GM12801 (cell line): ENCODE results near the gene PLAAT5.

Experiments
- TF ChIP-seq, protein P1 (sequence below): IDR thresholded peaks from one replicate; pipeline ENCODE4 v1.5.1; 2011; ENCODE audit warnings: control low read depth; ENCODE audit not compliant: insufficient read length; ENCODE audit errors: extremely low read depth

Gene PLAAT5

DNA sequence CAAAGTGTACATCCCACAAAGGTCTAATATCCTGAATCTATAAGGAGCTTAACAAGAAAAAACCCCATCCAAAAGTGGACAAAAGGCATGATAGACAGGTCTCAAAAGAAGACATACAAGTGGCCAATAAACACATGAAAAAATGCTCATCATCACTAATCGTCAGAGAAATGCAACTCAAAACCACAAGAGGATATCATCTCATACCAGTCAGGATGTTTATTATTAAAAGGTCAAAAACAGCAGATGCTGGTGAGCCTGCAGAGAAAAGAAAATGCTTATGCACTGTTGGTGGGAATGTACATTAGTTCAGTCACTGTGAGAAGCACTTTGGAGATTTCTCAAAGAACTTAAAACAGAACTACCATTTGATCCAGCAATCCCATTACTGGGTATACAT is 27.6 kb upstream of the PLAAT5 start:
- TF ChIP-seq, protein P1, sequence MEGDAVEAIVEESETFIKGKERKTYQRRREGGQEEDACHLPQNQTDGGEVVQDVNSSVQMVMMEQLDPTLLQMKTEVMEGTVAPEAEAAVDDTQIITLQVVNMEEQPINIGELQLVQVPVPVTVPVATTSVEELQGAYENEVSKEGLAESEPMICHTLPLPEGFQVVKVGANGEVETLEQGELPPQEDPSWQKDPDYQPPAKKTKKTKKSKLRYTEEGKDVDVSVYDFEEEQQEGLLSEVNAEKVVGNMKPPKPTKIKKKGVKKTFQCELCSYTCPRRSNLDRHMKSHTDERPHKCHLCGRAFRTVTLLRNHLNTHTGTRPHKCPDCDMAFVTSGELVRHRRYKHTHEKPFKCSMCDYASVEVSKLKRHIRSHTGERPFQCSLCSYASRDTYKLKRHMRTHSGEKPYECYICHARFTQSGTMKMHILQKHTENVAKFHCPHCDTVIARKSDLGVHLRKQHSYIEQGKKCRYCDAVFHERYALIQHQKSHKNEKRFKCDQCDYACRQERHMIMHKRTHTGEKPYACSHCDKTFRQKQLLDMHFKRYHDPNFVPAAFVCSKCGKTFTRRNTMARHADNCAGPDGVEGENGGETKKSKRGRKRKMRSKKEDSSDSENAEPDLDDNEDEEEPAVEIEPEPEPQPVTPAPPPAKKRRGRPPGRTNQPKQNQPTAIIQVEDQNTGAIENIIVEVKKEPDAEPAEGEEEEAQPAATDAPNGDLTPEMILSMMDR, result no peak

DNA sequence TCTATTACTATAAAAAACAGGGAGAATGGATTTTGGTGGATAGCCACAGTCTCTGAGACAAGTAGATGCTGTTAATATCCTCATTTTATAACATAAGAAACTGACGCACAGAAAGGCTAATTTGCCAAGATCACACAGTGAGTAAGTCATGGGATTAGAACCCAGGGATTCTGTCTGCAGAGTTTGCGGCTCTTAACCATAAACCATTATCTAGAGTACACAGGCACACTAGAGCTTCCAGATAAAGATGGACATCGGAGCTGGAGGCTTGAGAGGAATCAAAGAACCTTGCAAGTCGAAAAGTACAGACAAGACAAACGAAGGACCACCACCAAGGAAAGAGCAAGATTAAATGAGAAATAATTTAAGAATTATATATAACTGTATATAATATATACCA is 26.2 kb upstream of the PLAAT5 start:
- TF ChIP-seq, protein P1, result no peak

DNA sequence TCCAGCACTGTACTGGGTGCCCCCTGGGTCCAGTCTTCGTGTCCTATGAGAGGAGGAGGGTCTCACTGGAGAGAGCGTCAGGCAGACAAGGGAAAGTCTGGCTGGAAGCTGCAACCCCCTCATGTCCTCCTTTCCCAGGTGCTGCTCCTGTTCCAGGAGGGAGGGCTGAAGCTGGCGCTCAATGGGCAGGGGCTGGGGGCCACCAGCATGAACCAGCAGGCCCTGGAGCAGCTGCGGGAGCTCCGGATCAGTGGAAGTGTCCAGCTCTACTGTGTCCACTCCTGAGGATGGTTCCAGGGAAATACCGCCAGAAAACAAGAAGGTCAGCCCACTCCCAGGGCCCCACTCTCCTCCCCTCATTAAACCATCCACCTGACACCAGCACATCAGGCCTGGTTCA is 25.1 kb upstream of the PLAAT5 start:
- TF ChIP-seq, protein P1, result no peak

DNA sequence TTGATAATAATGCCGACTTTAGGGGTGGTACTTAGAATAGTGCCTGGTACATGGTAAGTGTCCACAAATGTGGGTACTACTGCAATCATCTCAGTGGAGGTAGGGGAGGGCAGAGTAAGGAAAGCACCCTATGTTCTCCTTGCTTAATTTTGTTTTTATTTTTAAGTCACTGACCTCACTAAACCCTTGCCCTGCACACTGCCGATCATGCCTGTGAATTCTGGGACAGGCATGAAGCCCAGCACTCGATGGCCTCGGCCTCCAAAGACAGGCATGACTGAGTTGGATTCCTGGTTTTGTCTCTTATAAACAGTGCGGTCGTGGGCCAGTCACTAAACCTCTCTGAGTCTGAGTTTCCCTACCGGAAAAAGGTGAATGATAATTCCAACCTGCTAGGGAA is 21.8 kb upstream of the PLAAT5 start:
- TF ChIP-seq, protein P1, result no peak

DNA sequence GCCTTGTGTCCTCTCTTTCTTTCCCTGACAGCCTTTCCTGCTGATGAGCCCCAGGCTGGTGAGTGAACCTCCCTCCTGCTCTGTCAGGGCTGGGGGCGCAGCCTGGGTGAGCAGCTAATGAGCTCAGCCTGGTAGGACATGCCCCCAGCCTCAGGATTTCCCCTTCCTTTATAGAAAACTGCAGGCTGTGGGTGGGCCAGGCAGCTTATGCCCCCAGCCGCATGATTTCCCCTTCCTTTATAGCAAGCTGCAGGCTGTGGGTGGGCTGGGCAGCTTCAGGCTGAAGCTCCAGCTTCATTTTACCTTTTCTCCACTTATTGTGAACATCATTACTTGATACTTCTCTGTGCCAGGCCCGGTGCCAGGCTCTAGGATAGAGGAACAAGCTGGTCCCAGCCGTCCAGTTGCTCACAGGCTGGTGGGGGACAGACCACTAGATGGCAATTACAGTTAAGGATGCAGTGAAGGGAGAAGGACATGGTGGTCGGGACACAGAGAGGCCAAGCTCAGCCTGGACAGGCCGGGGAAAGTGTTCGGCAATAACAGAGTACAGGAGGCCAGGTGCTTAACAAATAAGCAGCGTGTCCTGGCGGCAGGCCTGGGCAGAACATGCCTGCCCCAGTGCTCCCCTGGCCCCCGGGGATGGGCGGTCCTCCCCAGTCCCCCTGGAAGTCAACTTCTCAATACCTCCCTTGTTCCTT is 20.2 kb upstream of the PLAAT5 start:
- TF ChIP-seq, protein P1, result no peak

DNA sequence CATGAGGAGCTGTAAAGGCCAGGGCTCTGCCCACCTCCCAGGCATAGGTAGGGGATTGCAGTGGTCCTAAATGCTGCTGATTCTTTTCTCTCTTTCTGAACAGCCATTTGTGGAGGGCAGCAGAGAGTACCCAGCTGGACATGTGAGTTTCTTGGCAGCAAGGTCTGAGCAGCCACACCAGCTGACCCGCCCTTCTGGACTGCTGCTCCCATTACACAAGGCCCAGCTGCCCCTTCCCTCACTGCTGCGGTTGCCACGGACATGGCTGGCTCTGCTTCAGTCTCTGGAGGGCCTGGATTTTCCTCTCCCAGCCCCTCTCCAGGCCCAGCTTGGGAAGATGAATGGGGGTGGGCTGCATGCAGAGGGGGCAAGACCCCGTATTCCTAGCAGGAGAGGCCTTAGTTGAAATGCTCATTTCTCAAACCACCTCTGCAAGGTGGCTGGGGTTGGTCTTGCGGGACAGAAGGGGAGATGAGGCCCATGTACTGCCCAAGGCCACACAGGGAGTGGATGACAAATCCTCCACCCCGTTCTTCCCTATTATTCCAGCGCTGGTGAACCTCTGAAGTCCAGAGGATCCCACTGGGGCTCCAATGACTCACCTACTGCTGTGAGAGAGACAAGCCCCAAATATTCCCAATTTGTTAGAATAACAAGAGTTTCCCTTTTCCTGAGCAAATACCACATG is 19.5 kb upstream of the PLAAT5 start:
- TF ChIP-seq, protein P1, result no peak

DNA sequence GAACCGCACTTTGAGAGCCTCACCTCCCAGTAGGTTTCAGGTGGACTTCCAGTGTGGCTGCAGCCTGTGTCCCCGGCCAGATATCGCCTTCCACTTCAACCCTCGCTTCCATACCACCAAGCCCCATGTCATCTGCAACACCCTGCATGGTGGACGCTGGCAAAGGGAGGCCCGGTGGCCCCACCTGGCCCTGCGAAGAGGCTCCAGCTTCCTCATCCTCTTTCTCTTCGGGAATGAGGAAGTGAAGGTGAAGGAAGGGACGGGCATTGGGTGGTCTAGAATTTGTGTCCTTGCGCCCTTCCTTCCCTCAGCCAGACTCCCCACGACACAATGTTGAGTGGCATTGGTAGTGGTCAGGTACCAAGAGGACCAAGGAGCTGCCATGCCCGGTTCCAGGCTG is 17.8 kb upstream of the PLAAT5 start:
- TF ChIP-seq, protein P1, result no peak
